OCI-M1 (cell line): Measurements from ENCODE around the gene ADAMTS9.

Experiments used
- DNase-seq: peaks from one replicate; lab custom pipeline; 2025; lab: John Stamatoyannopoulos, UW

The ADAMTS9 gene

DNA sequence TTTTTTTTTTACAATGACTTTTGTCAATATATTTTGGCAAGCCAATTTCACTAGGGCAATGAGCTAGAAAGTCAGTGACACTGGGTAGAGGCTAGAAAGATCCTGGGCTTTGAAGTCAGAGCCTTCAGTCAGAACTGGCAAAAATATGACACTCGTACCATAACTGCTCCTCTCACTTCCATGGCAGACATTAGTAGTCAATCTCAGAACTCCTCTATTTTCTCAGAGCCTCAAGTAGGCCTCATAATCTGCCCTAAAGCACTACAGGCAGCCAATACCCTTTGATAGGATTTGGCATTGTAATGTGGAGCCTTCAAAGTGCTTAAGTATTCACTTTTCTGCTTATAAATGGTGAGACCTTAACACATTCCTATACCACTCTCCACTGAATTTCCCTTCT, 67.8 kb downstream of the ADAMTS9 start:
- DNase-seq, result no peak

DNA sequence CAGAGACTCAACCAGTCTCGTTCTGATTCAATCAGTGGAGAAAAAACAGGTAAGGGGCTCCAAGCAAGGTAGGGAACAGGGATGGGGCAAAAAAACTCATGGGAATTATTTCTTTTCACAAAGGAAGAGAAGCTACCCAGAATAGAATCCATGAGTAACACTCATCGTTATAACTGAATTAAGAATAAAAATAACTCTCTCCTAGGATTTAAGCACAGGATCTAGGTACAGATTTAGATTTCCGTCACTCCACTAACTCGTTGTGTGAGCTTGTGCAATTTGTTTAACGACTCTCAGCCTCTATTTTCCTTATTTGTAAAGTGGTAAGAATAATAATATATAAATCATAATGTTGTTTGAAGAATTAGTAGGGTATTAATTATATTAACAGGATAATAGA, 68.6 kb downstream of the ADAMTS9 start:
- no peak for DNase-seq

GRCh38 chr3:64617610-64618009, 70.2 kb downstream of the ADAMTS9 start:
- DNase-seq, result no peak

DNA sequence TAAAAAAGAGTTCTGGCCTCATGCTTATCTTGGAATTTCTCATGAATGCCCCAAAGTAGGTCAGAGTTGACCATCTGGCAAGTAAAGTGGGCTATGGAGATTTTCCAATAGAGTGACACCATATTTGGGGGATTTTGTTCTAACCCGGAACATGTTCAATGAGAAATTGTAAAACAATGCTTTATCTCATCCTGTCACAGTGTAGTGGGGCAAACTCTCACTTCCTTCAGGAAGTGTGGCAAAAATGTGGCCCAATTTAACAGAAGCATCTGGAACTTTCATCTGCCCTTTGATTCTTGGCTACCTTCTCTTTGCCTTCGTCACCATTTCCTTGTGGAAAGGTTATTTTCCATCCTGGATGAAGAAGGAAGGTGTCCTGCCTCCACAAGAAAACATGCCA, 70.8 kb downstream of the ADAMTS9 start:
- no peak for DNase-seq

GRCh38 chr3:64612916-64613526, 74.8 kb downstream of the ADAMTS9 start:
- no peak for DNase-seq

DNA sequence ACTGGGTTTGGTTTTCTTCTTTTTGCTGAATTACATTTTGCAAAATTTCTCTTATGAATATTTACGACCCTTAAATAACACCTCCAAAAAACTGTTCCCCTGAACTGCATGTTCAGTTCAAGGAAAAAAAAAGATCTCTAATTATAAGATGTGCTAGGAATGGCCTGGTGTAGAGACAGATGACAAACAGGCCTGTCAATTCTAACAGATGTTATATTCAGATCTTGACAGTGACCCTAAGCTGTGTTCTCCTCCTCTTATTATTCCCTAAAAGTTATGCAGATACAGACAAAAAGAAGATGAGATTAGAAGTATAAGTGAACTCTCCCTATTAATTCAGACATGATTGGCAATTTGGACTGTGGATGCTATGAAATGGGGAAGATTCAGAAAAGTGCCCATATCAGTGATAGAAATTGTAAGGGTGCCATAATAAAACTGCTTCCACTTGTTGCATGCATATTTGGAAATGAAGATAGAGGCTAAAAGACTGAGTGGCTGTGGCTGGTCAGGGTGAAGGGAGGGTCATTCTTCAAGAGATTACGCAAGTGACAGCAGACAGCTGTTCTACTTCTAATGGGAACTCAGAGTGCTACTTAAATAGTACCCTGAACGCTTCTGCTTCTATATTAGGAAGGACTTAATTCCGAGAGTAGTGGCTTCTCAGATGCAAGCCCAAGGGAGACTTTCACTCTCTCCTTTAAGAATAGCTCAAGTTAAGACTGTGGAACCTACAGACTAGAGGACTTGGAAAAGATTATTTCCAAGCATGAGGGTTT, 75.5 kb downstream of the ADAMTS9 start:
- peak; percentile 0 for DNase-seq

DNA sequence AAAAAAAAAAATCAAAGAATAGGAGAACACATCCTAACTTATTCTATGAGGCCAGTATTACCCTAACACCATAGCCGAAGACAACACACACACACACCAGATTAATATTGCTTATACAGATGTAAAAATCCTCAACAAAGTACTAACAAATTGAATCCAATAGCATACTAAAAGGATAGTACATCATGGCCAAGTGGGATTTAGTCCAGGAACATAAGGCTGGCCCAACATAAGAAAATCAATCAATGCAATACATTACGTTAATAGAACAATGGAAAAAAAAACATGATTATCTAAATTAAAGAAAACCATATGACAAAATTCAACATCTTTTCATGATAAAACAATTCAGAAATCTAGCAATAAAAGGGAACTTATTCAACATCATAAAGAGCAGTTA, 79.1 kb downstream of the ADAMTS9 start:
- no peak for DNase-seq

DNA sequence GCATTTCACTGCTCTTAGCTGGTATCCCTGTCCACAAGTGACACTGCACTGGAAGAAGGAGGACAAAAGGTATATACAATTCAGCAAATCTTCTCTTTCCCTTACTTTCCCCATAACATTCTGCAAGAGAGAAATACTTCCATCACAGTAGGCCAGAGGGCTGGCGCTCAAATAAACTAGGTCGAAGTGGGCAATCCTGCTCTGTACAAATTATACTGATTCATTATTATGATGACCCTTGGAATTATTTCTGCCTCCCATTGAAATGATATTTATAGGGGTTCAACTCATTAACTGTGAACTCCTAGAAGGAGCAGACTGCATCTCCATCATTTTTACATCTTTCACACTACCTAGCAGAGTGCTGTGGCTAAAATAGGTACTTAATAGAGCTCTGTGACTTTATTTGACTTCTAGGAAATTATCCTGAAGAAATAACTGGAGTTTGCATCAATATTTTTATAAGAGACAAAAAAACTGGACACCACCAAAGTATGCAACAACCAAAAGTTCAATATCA, 80.7 kb downstream of the ADAMTS9 start:
- no peak for DNase-seq

DNA sequence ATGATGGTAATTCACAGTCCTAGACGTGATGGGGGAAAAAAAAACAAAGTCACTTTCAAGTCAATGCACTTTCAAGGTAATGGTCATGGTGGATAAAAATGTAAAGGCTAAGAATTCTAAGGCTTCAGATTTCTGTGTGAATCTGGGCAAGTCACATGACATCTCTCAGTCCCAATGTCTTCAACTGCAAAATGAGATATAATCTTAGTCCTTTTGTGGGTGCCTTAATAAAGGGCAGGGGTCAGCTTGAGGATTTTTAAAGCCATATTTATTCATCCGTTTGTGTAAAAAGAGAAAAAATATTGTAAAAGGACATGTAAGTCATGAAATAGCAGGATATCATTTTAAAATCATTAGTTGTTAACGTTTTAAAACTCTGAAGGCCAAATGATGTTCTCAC, 83.5 kb downstream of the ADAMTS9 start:
- no peak for DNase-seq

- no peak for DNase-seq
These were observed 86.0 kb downstream of the ADAMTS9 start for GRCh38 chr3:64601824-64602223.

- no peak for DNase-seq
These were observed 87.4 kb downstream of the ADAMTS9 start for GRCh38 chr3:64600246-64600950.

- no peak for DNase-seq
These were observed 88.1 kb downstream of the ADAMTS9 start for GRCh38 chr3:64599651-64600050.

- no peak for DNase-seq
These were observed 92.5 kb downstream of the ADAMTS9 start for GRCh38 chr3:64595253-64595694.

DNA sequence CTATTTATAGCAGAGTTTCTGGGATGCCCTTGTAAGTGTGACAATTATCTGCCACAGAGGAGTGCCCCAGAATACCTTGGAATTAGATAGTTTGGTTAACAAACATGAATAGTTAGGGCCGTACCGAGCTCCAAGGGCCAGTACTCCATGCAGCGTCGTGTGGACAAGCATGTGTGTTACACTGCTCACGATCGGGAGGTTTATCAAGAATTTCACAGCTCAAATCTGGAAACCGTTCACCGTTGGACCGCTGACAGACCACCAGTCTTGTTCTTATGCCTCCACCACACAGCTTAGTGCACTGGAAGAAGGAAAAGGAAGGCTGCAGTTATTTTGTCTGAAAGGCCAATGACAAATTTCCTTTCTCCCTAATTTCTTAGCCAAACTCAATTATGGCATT, 93.7 kb downstream of the ADAMTS9 start:
- DNase-seq, result no peak

- no peak for DNase-seq
These were observed 94.5 kb downstream of the ADAMTS9 start for GRCh38 chr3:64593350-64593749.

DNA sequence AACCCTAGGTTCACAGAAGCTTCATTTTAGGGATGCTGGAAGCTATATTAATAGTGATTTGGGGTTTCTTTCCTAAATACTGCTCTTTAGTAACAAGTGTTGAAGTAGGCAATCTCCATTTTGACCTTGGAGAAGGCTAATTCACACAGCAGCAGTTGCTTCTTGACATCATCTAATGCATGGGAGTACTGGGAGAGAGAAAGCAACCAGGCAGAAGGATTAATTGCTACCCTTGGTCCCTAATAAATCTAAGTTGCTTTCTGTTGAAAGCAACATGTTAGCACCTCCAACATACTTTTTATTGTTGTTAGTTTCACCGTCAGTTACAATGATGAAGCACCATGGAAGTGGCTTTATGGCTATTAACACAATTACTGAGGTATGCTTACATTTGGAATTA, 96.2 kb downstream of the ADAMTS9 start:
- DNase-seq, result no peak

DNA sequence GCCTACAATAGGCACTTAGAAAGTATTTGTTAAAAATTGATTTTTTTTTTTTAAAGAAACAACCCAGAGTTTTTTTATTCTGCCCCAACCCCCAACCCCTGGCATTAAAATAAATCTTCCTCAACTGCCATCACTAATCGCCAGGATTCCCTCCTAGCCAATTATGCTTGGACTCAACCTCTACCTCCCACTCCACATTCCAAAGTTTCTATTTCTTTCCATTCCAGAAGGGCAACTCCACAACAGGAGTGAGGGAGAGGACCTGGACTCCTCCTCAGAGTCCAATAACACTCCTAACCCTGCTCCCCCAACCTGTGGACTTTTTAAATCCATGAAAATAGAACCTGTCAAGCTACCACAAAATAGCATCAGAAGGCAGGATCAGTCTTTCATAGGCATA, 99.4 kb downstream of the ADAMTS9 start:
- no peak for DNase-seq

DNA sequence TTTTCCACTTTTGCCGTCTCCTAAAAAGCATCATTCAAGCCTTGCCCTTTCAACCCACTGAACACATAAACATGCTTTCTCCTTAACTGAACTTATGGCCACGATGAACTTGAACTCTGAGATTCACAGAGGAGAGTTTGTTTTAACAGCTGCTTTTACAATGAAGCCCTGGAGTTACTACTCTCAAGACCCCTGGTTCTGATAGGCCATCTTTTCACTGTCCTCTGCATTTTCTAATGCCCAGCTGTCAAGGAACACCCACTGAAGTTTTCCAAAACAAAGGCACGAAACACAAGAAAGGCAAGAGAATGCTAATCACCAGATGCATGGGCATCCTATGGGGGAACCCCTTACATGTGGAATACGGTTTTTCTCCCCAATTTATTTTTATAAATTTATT, 100.8 kb downstream of the ADAMTS9 start:
- no peak for DNase-seq

DNA sequence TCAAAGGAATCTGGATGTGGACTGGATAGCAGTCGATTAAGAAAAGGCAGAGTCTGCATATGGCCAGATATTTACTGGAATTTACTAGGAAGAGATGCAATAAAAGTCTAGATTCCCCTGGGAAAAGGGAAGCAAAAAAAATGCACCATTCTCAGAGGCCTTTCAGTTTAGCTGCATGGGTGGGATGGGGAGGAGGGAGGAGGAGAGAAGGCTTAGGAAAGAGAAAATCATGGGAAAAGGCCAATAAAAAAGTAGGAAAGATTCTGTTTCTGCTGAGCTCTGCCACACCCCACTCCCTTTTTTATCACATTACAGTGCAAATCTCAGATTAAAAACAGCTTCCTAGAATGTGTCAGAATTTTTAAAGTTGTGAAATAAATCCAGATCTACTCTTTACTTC, 103.6 kb downstream of the ADAMTS9 start:
- DNase-seq, result no peak

DNA sequence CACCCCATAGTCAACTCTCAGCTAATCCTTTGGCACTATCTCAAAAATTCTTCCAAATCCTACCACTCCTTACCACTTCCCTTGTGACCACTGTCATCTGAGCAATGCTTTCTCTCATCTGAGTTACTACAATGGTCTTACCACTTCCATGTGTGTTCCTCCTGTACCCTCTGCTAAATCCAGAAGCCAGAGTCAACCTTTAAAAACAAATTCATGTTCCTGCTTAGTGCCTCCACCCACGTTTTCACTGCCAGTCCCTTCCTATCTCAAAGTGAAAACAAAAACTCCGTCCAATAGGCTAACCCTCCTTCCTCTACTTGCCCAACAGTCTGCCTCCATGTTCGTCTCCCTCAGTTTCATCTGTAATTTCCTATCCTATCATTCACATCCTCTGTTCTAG, 109.0 kb downstream of the ADAMTS9 start:
- DNase-seq, result no peak

- DNase-seq, result no peak
These were observed 109.6 kb downstream of the ADAMTS9 start for GRCh38 chr3:64578062-64578770.

- no peak for DNase-seq
These were observed 111.5 kb downstream of the ADAMTS9 start for GRCh38 chr3:64576211-64576775.
